Smooth muscle cell (in vitro differentiated cells): Measurements from ENCODE around the gene ZNF593OS. TPM values are rescaled to one million over a fixed set of nuclear protein-coding genes. Genes with fewer than 3 reads are reported as not detected.

ENCODE experiments used
- DNase-seq: peaks from one replicate; lab custom pipeline; 2025; ENCODE audit not compliant: unreplicated experiment; lab: John Stamatoyannopoulos, UW
- H2AFZ ChIP-seq: fragments of 200-600 bp; sonication (generic); 2 replicates; pipeline ENCODE4 v1.6.0; 2016; ENCODE audit warnings: antibody characterized with exemption, low read depth, mild to moderate bottlenecking
- H3F3A ChIP-seq: fragments of 200-600 bp; sonication (generic); 2 replicates; pipeline ENCODE4 v1.6.0; 2017; ENCODE audit warnings: antibody characterized with exemption, low read depth
- H3K27ac ChIP-seq: fragments of 200-600 bp; sonication (generic); 2 replicates; pipeline ENCODE4 v1.5.1; 2016; ENCODE audit warnings: low read depth, mild to moderate bottlenecking
- H3K27me3 ChIP-seq: fragments of 200-600 bp; sonication (generic); 2 replicates; pipeline ENCODE4 v1.6.1; 2016; ENCODE audit warnings: low read depth, mild to moderate bottlenecking
- H3K36me3 ChIP-seq: fragments of 200-600 bp; sonication (generic); 2 replicates; pipeline ENCODE4 v1.5.1; 2016; ENCODE audit warnings: low read depth
- H3K4me1 ChIP-seq: fragments of 200-600 bp; sonication (generic); 2 replicates; pipeline ENCODE4 v1.5.1; 2016; ENCODE audit warnings: low read depth
- H3K4me2 ChIP-seq: fragments of 200-600 bp; sonication (generic); 2 replicates; pipeline ENCODE4 v1.6.0; 2016; ENCODE audit warnings: mild to moderate bottlenecking
- H3K4me3 ChIP-seq: fragments of 200-600 bp; sonication (generic); 2 replicates; pipeline ENCODE4 v1.5.1; 2016; ENCODE audit warnings: mild to moderate bottlenecking
- H3K79me2 ChIP-seq: fragments of 200-600 bp; sonication (generic); 2 replicates; pipeline ENCODE4 v1.6.0; 2016; ENCODE audit warnings: low read depth, mild to moderate bottlenecking
- H3K9ac ChIP-seq: fragments of 200-600 bp; sonication (generic); 2 replicates; pipeline ENCODE4 v1.6.0; 2016; ENCODE audit warnings: low read depth
- H3K9me3 ChIP-seq: fragments of 200-600 bp; sonication (generic); replicated peaks from 2 replicates; pipeline ENCODE4 v1.5.1; 2016; ENCODE audit warnings: low read depth
- H4K20me1 ChIP-seq: fragments of 200-600 bp; sonication (generic); 2 replicates; pipeline ENCODE4 v1.6.0; 2016; ENCODE audit warnings: low read depth
- WGBS: methylation state at CpG from one replicate; pipeline ENCODE4 v1.1.7; 2016; ENCODE audit warnings: low lambda C conversion rate; 5-methylcytosine and 5-hydroxymethylcytosine counted together
- polyA plus RNA-seq: library from polyadenylated mRNA; unstranded; fragments of >200 nt; fragmentation: Nextera tagmentation; extraction: Ambion mirVana; gene quantifications from 2 replicates; pipeline ENCODE4 v1.2.1, GENCODE V29; 2016
- total RNA-seq: library from RNA; depleted of rRNA; stranded (reverse); fragments of >200 nt; gene quantifications from 2 replicates; pipeline ENCODE4 v1.2.3, GENCODE V29; 2014
- TF ChIP-seq, protein P1 (sequence below): fragments of 200-600 bp; sonication (generic); IDR thresholded peaks from 2 replicates; pipeline ENCODE4 v1.5.1; 2017; ENCODE audit warnings: borderline replicate concordance, mild to moderate bottlenecking, antibody characterized with exemption; ENCODE audit not compliant: insufficient read depth, poor library complexity, severe bottlenecking

Gene ZNF593OS
- total and polyA plus RNA-seq, 2 experiments from 2014 or later = not detected

DNA sequence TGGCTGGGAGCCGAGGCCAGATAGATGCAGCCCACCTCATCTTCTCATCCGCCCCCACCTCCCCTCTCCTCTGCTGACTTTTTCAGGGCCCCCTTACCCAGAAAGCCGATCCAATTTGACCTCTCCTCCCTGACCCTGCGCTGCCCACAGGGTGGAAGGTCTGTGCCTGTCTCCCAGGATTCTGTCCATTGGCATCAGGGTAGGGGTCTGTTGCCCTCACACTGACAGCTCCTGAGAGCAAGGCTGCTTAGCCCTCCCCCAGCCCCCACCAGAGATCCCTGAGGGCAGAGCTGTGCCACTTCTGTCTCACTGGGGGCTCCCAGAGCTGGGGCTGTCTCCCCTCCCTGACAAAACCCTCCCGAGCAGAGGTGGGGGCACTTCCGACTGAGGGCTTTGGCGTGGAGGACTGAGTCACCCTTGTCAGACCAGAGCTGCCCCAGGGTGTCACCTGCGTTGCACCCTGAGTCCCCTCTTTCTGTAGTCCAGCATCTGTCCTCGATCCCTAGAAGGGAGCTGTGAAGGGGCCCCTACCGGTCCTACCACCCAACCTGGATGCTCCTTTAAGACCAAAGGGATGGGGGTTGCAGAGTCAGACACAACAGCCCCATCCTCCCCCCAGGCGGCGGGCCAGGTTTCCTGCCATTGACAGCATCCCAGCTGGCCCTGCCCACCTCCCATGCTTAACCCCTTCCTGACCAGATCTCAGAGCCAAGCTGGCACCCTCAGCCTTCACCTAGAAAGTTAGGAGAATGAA lies 15.2 kb downstream of the ZNF593OS start:
- no peak overlapping the region for H3K4me2 ChIP-seq
- 24% methylated on average over 12 of the region's 12 CpGs for WGBS
- no peak for DNase-seq

DNA sequence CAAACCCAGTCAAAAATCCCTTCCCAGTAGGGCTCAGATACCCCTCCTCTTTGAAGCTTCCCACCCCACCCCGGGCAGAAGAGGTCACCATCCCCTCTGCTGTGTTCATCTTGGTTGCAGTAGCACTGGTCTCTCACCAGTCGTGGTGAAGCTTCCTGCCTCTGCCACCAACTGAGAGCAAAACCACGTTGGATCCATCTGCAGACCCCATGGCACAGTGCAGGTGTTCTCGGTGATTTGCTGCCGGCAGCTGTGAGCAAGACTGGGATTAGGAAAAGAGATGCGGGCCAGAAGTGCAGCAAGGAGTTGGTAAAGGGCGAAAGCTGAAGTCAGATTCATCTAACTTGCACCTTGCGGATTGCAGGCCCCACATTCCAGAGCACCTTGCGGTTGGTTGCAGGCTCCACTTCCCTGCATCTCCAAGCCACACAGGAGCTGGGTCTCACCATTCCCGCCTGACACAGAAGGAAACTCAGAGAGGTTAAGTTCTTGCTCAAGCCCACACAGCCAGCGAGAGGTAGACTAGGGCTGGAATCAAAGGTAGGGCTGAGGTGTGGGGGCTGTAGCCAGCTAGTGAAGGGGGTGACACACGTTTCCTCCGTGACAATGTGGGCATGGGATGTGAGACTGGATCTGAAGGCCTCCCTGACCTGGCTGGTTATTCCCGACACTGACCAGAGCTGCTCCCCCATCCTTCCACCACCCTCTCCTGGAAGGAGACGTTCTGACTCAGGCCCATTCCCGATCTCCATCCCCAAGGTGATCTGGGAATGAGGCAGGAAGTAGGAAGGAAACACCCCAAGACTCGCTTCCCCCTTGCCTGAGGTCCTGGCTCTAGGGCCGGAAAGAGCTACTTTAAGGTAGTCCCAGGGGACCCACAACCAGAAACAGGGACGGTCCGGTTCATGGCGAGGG lies 16.0 kb downstream of the ZNF593OS start:
- peaks cover 15% of the 10 kb centered on the region for H3K27me3 ChIP-seq
- 57% methylated on average over 21 of the region's 21 CpGs for WGBS

More for the DNA sequence above, 15.2 kb downstream of the ZNF593OS start:
- Histone ChIP-seq H3K9ac (no peak overlapping the region), H3K27me3 (peaks cover 15% of the 10 kb centered on the region), H4K20me1 (no peaks in the 10 kb centered on the region), H3K79me2 (no peaks in the 10 kb centered on the region), H3K4me1 (peaks cover 29% of the 10 kb centered on the region), H3K36me3 (no peaks in the 10 kb centered on the region), H2AFZ (no peak overlapping the region), H3K4me3 (no peak overlapping the region), H3K9me3 (no peaks in the 10 kb centered on the region), H3K27ac (no peak overlapping the region), H3F3A (no peaks in the 10 kb centered on the region)
- TF ChIP-seq, protein P1, sequence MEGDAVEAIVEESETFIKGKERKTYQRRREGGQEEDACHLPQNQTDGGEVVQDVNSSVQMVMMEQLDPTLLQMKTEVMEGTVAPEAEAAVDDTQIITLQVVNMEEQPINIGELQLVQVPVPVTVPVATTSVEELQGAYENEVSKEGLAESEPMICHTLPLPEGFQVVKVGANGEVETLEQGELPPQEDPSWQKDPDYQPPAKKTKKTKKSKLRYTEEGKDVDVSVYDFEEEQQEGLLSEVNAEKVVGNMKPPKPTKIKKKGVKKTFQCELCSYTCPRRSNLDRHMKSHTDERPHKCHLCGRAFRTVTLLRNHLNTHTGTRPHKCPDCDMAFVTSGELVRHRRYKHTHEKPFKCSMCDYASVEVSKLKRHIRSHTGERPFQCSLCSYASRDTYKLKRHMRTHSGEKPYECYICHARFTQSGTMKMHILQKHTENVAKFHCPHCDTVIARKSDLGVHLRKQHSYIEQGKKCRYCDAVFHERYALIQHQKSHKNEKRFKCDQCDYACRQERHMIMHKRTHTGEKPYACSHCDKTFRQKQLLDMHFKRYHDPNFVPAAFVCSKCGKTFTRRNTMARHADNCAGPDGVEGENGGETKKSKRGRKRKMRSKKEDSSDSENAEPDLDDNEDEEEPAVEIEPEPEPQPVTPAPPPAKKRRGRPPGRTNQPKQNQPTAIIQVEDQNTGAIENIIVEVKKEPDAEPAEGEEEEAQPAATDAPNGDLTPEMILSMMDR = no peak

GRCh38 chr1:26154750-26155149 lies 16.9 kb downstream of the ZNF593OS start:
- no peak for DNase-seq
- H3K27me3 ChIP-seq = peaks cover 15% of the 10 kb centered on the region
- no peaks in the 10 kb centered on the region for H3F3A ChIP-seq
- H3K4me1 ChIP-seq = peaks cover 21% of the 10 kb centered on the region
- no peak overlapping the region for H2AFZ ChIP-seq
- no peaks in the 10 kb centered on the region for H3K36me3 ChIP-seq
- H3K4me2 ChIP-seq = no peak overlapping the region
- no peak overlapping the region for H3K27ac ChIP-seq
- no peaks in the 10 kb centered on the region for H3K9me3 ChIP-seq
- H3K9ac ChIP-seq = no peak overlapping the region
- H4K20me1 ChIP-seq = no peaks in the 10 kb centered on the region
- no peak overlapping the region for H3K4me3 ChIP-seq
- 26% methylated on average over 8 of the region's 9 CpGs for WGBS
- TF ChIP-seq, protein P1 = no peak
- H3K79me2 ChIP-seq = no peaks in the 10 kb centered on the region

More for the DNA sequence above, 16.0 kb downstream of the ZNF593OS start:
- TF ChIP-seq, protein P1 = no peak
- Histone ChIP-seq H3K79me2 (no peaks in the 10 kb centered on the region), H3F3A (no peaks in the 10 kb centered on the region), H3K36me3 (no peaks in the 10 kb centered on the region), H3K4me2 (no peak overlapping the region), H3K4me3 (no peak overlapping the region), H3K9me3 (no peaks in the 10 kb centered on the region), H2AFZ (no peak overlapping the region), H4K20me1 (no peaks in the 10 kb centered on the region), H3K4me1 (peaks cover 21% of the 10 kb centered on the region), H3K27ac (no peak overlapping the region), H3K9ac (no peak overlapping the region)
- no peak for DNase-seq
